Neural crest cell (in vitro differentiated cells): Measurements from ENCODE around the gene C2CD4D. TPM values are rescaled to one million over a fixed set of nuclear protein-coding genes. Genes with fewer than 3 reads are reported as not detected.

Experiments
- DNase-seq: peaks from one replicate; pipeline ENCODE4 v3.0.0; 2021; ENCODE audit warnings: low read depth, mixed read lengths, low spot score
- H3K27ac Mint-ChIP-seq: one replicate; pipeline ENCODE4 v1.8.0; 2021; ENCODE audit warnings: mild to moderate bottlenecking, mixed read lengths; ENCODE audit not compliant: unreplicated experiment
- H3K27me3 Mint-ChIP-seq: 2 replicates; pipeline ENCODE4 v1.8.0; 2021; ENCODE audit warnings: low read depth, mild to moderate bottlenecking, mixed read lengths
- H3K36me3 Mint-ChIP-seq: 2 replicates; pipeline ENCODE4 v1.8.0; 2021; ENCODE audit warnings: low read depth, mild to moderate bottlenecking, mixed read lengths
- H3K4me1 Mint-ChIP-seq: 2 replicates; pipeline ENCODE4 v1.8.0; 2021; ENCODE audit warnings: mixed read lengths
- H3K4me3 Mint-ChIP-seq: one replicate; pipeline ENCODE4 v1.8.0; 2021; ENCODE audit warnings: mild to moderate bottlenecking, mixed read lengths
- H3K9me3 Mint-ChIP-seq: 2 replicates; pipeline ENCODE4 v1.8.0; 2021; ENCODE audit warnings: mixed read lengths
- CTCF ChIP-seq: fragments of 200-600 bp; sonication (generic); conservative IDR thresholded peaks from 2 replicates; pipeline ENCODE4 v1.5.0; 2021; ENCODE audit warnings: antibody characterized with exemption, mild to moderate bottlenecking
- total RNA-seq: library from RNA; stranded (reverse); gene quantifications from 2 replicates; pipeline ENCODE4 v1.2.1, GENCODE V29; 2021

C2CD4D gene
- total RNA-seq, 1 donor from 2014 or later = 0.40 TPM

- Mint-ChIP-seq H3K9me3 (no peaks in the 10 kb centered on the region), H3K27ac (no peak overlapping the region), H3K4me1 (peaks cover 8% of the 10 kb centered on the region), H3K36me3 (no peaks in the 10 kb centered on the region), H3K27me3 (peaks cover 8% of the 10 kb centered on the region), H3K4me3 (no peak overlapping the region)
- DNase-seq = no peak
- no peak for TF ChIP-seq CTCF
Observed at GRCh38 chr1:151847867-151848596, 8.4 kb upstream of the C2CD4D start.

- peaks cover 8% of the 10 kb centered on the region for H3K27me3 Mint-ChIP-seq
- H3K4me1 Mint-ChIP-seq = peaks cover 10% of the 10 kb centered on the region
- H3K4me3 Mint-ChIP-seq = no peak overlapping the region
- H3K27ac Mint-ChIP-seq = no peak overlapping the region
- no peaks in the 10 kb centered on the region for H3K36me3 Mint-ChIP-seq
- DNase-seq = no peak
- H3K9me3 Mint-ChIP-seq = no peaks in the 10 kb centered on the region
- TF ChIP-seq CTCF = no peak
Observed at GRCh38 chr1:151846686-151847237, 7.1 kb upstream of the C2CD4D start.

GRCh38 chr1:151846062-151846568 is 6.5 kb upstream of the C2CD4D start:
- Mint-ChIP-seq H3K9me3 (no peaks in the 10 kb centered on the region), H3K27me3 (peaks cover 7% of the 10 kb centered on the region), H3K4me1 (peaks cover 16% of the 10 kb centered on the region), H3K4me3 (no peak overlapping the region), H3K27ac (peak overlapping the region; percentile 65), H3K36me3 (no peaks in the 10 kb centered on the region)
- no peak for DNase-seq
- TF ChIP-seq CTCF = no peak

GRCh38 chr1:151843398-151843797 is 3.8 kb upstream of the C2CD4D start:
- Mint-ChIP-seq H3K27ac (no peak overlapping the region), H3K36me3 (no peaks in the 10 kb centered on the region), H3K9me3 (no peaks in the 10 kb centered on the region), H3K27me3 (peaks cover 29% of the 10 kb centered on the region), H3K4me1 (peaks cover 32% of the 10 kb centered on the region), H3K4me3 (no peak overlapping the region)
- TF ChIP-seq CTCF = no peak
- DNase-seq = no peak

GRCh38 chr1:151841141-151841540 is 1.5 kb upstream of the C2CD4D start:
- peak overlapping the region; percentile 21 for H3K4me3 Mint-ChIP-seq

More at GRCh38 chr1:151841141-151841540, 1.5 kb upstream of the C2CD4D start:
- Mint-ChIP-seq H3K9me3 (no peaks in the 10 kb centered on the region), H3K36me3 (no peaks in the 10 kb centered on the region), H3K27ac (no peak overlapping the region), H3K27me3 (peaks cover 43% of the 10 kb centered on the region), H3K4me1 (peaks cover 31% of the 10 kb centered on the region)
- no peak for TF ChIP-seq CTCF
- DNase-seq = no peak
